NCI-H460 (cell line): ENCODE data around the gene WNK2. TPM values are rescaled to one million over a fixed set of nuclear protein-coding genes. Genes with fewer than 3 reads are reported as not detected.

ENCODE experiments used
- DNase-seq: peaks from one replicate; pipeline ENCODE4 v3.0.0-alpha.2; 2016; ENCODE audit warnings: low read depth; ENCODE audit errors: extremely low read depth
- total RNA-seq: library from RNA; depleted of rRNA; stranded (reverse); fragments of >200 nt; shearing (Covaris generic); gene quantifications from 2 replicates; pipeline ENCODE4 v1.2.3, GENCODE V29; 2014

Gene WNK2
- total RNA-seq, 1 experiment from 2014 or later = 4.5 TPM

DNA sequence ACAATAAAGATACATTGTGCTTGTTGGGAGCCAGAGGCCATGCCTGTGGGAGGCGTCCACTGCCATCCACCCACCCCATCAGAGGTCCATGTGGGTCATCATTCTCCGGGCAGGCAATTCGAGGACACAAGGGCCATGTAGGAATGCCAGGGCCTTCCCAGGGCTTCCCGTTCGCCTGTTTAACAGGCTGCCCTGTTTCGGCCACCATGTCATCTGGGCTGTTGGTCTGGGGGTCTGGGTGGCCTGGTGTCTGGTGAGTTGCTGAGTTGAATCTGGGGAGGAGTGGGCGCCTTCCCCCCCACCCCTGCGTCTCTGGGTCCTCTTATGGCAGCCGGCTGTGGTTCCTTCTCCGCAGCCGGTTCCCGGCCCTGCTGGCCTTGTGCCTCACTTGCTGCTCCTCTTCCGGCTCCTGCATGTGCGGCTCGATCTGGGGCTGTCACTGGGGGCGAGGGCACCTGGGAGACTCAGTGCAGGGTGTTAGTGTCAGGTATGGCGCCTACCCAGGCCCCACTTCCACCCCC lies 117.4 kb downstream of the WNK2 start:
- no peak for DNase-seq

DNA sequence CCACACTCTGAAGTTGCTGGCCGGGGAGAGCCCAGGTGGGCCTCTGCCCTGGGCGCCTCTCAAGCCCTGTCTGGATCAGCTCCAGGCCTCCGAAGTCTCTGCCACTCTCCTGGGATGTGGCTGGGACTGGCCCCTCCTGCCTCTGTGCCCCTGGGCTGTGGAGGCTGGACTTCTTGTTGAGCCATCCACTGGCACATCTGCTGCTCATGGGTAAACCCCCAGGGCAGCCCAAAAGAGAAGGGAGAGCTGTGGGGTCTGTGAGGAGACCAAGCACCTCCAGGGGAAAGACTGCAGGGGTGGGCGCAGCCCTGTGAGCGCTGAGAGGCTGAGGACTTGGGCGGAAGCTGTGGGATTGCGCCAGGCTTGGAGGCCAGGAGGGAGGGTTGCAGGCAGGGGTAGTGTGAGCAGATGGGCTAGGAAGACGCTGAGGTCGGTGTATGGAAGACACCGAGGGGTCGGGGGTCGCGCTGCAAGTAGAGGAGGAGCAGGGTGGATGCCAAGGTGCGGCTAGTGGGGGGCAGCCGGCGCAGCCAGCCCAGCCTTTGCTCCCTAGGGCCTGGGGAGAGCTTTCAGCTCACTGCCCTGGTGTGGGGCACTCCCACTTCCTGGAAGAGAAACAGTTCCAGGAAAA lies 118.1 kb downstream of the WNK2 start:
- no peak for DNase-seq

DNA sequence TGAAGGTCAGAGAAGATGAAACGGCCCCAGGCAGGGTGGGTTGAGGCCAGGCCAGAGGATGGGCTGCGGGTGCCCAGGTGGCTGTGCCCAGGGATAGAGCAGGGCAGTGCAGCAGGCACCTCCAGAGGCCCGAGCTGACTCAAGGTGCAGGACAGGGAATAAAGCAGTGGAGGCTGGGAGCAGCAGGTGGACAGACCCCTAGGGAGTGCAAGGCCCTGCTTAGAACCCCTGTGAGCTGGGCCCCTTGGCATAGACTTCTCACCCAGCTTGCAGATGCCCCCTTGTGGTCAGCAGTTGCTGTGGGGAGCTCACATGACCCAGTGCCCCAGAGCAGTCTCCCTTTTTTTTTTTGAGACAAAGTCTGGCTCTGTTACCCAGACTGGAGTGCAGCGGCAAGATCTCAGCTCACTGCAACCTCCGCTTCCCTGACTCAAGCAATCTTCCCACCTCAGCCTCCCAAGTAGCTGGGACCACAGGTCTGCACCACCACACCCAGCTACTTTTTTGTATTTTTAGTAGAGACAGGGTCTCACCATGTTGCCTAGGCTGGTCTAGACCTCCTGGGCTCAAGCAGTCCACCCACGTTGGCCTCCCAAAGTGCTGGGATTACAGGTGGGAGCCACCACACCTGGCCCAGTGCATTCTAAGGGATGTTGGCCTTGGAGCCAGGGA lies 118.8 kb downstream of the WNK2 start:
- peak; percentile 61 for DNase-seq

DNA sequence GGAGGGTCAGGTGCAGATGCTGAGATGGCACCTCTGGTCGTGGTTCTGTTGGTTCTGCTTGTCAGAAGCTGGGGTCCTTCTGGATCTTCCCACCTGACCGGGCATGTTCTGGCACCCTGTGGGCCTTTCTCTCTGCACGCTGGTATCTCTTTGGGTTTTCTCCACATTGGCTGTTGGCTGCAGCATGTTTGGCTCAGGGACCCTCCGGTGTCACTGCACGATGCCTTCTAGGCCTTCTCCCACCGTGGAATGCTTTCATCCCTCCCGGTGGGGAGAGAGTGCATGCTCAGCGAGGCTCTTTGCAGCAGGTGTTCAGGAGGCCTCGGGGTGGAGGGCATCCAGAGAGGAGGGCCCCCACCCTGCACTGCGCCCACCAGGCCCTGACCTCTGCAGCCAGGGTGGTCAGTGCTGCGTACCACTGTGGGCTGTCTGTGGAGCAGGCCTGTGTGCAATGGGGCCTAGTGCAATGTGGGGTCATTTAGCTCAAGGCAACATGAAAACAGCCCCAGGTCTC lies 119.4 kb downstream of the WNK2 start:
- no peak for DNase-seq

DNA sequence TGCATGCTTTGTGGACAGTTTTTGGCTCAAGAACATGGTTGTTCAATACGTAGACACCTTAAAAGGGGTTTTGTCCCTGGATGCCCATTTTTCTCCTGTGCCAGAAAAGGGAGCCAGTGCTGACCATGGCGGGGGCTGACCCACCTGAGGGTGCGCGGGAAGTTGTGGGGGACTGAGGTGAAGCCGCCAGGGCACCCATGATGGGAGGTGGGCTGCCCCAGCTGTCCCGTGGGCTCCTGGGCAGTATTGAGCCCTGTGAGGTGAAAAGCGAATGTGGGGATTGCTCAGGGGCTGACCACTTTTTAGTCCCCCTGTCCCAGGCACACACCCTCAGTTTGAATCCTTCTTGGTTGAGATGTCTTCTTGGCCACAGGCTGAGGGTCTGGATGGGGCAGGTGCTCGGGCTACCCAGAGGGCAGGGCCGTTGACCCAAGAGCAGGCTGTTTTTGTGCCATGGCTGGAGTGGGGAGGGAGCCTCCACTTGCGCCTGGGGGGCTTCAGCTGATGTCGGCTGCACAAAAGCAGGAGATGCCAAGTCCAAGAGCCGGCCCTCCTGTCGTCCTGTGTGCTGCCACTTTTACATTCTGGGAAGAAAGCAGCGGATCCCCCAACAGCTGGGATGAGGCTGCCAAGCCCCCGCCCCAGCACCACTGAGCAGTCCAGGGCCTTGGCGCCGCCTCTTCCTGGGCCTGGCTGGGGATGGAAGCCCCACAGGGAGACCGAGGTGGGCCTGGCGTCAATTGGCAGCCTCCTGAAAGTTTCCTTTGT lies 120.1 kb downstream of the WNK2 start:
- no peak for DNase-seq

DNA sequence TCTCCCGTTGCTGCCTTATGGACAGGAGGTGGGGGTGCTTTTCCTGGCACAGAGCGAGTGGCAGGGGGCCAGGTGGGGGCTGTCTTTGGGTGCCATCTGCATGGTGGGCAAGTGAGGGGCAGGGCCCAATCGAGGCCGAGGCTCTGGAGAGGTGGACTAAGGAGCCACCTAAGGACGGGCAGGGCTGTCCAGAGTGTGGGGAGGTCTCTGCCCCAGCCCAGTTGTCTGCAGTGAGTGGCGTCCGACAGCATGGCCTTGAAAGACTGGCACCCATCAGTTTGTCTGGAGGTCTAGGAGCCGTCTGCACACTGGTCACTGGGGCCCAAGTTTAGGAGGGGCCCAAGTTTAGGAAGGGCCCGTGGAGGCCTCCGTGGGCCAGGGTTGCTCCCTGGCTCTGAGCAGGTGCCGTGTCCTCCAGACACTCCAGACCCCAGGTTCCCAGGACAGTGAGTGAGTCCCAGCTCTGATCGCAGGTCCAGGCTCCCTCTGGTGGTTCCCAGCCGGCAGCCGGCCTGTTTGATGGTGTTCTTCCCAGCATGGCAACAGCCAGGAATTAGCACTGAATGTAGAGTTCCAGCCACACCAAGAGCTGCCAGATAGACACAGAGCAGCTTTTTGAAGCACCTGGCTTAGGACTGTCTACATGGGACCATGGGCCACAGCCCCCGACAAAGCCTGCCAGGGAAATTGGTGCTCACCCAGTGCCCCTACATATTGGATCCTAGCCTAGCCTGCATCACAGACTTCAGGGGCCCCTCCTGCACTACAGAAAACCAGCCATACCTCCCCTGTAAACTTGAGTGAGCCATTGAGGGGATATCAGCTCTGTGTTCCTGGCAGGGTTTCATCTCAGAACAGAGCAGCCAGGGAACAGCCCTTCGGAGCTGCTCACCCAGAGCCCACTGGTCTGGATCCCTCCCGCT lies 120.9 kb downstream of the WNK2 start:
- peak; percentile 40 for DNase-seq

DNA sequence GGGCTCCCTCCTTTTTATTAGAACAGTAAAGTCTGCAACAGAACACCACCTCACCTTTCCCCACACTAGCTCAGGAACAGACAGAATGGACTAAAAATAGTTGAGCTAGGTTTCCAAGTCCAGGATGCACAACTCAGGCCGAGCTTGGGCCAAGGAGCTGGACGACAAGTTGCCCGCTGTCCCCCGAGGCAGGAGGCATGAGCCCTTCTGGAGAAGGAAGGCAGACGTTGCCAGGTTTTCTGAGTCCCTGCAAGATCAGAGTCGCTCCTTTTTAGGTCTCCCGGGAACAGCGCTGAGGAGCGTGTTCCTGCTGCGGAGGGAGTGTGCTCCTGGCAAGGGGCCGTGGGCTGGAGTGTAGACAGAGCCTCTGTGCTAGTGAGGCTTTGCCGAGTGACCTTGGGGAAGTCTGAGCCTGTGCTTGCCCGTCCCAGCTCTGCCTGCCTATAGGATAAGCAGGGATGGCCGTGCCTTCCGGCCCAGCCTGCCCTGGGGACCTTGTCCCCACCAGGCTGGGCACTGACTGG lies 121.6 kb downstream of the WNK2 start:
- DNase-seq = no peak

DNA sequence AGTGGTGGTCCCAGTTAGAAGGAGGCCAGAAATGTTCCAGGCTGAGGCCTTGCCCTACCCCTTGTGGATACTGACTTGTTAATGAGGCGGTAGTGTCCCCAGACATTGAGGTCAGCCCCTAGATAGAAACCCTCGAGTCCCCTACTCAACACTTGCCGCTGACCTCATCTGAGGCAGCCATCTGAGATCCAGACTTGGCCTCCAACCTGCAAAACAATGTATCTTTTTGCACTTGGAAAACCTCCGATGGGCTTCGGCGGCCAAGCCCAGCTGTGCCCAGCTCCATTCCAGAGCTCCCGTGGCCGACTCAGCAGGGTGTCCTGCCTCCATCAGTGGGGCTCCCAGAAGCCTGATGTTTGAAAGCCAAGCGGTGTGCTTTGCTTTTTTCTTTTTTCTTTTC lies 122.1 kb downstream of the WNK2 start:
- DNase-seq = no peak

DNA sequence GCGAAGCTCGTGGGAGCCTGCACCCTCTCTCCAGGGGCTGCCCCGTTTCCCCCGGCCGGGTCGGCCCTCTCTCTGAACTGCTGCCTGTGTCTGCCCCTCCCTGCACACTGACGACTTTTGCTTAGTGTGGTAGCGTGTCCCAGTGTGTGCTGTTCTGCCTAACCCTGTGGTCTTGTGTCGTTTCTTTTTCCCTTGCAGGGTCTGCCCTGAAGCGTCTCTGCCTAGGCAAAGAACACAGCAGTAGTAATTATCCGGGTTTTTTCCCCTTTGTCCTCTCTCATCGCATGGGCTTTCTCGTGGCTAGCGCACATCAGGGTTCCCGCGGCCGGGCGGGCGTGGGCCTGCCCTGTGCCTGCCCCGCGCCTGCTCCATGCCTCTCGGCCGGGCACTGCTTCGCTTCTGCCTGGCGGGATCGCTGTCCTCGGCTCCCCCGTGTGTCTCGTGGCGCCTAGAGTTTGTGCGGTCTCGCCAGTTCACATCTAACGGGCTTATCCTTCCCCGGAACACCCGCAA lies 122.7 kb downstream of the WNK2 start:
- DNase-seq = no peak

DNA sequence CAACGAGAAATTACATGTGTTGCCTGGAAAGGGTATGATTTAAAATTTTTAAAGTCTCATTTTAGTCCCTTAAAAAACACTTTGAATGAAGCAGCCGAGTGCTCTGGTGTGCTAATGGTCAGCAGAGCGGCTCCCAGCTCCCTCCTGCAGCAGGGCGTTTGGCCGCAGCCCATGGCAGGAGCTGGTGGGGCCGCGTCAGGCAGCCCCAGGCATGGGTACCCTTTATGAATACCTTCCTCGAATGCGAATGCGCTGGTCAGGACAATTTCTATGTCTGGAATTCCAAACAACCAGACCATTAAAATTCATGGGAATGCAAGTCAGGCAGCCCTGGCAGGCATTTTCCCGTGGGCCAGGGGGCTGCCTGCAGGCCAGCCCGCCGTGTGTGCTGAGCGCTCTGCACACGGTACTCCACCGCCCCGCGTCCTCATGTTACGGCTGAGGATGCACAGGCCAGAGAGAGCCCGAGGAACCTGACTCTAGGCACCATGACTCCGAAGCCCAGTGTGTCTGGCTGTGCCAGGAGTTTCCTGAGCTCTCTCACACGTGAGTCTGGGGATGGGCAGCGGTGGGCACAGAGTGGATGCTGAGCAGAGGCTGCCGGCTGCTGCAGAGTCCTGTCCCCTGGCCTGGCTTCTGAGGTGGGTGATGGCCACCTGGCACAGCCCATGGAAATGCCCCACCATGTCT lies 123.7 kb downstream of the WNK2 start:
- no peak for DNase-seq

DNA sequence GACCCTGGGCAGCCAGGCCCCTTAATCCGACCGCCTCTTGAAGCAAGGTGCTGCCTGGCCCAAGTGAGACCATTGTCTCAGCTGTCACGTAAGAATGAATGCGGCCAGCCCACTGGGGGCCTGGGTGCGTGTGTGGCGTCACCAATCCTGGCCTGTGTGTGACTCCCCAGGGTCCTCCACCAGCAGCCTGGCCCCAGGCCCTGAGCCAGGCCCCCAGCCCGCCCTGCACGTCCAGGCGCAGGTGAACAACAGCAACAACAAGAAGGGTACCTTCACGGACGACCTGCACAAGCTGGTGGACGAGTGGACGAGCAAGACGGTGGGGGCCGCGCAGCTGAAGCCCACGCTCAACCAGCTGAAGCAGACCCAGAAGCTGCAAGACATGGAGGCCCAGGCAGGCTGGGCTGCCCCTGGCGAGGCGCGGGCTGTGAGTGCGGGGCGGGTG lies 124.2 kb downstream of the WNK2 start:
- DNase-seq = no peak

DNA sequence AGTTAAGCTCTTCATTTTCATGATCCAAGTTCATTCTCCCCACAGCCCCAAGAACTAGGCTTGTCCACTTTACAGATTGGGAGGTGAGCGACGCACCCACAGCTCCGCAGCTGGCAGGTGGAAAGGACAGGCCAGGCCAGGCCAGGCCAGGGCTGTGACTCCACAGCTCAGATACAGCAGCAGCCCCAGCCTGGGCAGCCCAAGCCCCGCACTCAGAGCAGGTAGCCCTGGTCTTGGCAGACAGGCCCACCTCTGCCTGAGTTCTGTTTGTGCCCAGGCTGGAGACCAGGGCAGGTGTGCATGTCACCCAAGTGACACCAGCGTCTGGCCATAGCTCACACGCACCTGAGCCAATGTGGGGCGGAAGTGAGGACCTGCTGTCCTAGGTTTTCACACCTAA lies 124.7 kb downstream of the WNK2 start:
- no peak for DNase-seq

DNA sequence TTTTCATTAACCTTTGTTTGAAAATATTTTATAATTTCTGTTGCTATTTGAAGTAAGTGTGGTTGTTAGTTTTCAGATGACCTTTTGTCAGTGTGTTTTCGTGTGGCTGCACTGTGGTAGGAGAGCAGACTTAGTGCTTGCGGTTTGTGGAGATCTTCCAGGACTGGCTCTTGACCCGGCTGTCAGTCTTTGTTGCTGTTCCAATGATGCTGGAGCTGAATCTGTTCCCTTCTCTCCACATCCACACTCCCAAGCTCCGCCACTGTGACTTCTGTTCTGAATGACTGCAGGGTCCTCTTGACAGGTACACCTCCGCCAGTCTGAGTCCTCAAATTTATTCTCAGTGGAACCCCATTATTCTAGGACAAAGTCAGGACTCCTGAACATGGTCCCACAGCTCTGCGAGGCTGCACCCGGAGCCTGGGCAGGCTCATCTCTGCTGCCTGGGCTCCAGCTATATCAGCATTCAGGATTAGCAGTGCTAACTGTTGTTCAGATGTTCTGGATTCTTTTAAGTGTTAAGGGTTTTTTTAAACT lies 126.0 kb downstream of the WNK2 start:
- DNase-seq = no peak

DNA sequence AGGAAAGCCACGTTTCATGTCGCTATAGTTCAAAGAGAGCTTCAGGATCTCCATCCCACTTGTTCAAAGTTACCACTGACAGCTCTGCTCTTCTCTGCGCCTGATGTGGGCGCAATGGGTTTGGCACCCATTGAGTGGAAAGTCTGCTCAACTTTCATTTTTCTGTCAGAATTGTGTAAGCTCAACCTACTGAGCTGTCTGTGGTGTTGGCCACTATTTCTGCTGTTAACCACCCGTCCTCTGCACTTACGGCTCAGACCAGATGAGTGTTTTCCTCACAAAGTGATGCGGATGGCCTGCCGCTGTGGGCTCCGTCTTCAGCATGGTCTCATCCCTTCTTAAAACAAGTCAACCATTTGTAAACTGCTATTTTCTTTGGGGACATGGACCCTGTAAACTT lies 131.2 kb downstream of the WNK2 start:
- DNase-seq = no peak

DNA sequence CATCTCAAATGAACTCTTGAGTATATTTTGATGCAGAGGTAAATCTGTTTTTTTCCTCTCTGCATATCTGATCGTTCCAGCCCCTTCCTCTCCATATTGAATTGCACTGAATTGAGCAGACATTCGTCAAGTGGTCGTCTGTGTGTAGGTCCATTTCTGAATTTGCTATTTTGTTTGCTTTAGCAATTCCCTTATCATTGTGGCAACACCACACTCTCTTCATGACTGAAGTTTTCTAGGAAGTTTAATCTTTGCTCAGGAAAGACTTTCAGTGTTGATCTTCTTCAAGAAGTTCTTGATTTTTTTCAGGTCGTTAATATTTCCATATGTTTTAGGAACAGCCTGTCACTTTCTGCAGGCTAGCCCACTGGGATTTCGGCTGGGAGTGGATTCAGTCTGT lies 132.0 kb downstream of the WNK2 start:
- DNase-seq = no peak

DNA sequence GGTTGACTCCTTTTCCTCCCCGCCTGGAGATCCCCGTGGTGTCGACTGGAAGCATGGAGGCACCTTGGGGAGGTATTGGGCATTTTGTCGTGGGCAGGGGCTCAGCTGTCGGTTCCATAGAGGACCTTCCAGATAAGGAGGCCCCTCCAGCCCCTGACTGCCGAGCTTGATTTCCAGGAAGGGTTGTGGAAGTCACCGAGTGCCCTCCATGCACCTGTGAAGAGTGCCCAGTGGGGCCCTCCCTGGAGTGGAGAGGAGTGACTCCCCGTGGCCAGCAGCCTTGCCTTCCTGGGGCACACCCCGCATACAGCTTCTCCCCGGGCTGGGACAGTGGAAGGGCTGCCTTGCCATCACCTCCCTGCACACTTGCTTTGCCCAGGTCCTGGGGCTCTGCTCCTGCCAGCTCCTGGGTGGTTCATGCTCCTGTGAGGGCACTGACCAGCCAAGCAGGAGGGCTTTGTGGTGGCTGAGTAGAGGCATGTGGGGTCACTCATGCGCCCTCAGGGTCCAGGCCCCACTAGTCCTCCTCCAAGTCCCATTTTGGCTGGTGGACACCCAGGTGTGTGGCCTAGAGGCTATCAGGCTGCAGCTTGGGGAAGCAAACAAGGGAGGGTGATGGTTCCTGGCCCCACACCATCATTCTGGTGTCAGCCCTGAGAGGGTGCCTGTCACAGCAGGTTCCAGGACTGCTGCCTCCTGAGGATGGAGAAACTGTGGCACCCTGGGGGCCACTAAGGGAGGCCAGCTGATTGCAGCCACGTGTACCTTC lies 133.0 kb downstream of the WNK2 start:
- DNase-seq = no peak

DNA sequence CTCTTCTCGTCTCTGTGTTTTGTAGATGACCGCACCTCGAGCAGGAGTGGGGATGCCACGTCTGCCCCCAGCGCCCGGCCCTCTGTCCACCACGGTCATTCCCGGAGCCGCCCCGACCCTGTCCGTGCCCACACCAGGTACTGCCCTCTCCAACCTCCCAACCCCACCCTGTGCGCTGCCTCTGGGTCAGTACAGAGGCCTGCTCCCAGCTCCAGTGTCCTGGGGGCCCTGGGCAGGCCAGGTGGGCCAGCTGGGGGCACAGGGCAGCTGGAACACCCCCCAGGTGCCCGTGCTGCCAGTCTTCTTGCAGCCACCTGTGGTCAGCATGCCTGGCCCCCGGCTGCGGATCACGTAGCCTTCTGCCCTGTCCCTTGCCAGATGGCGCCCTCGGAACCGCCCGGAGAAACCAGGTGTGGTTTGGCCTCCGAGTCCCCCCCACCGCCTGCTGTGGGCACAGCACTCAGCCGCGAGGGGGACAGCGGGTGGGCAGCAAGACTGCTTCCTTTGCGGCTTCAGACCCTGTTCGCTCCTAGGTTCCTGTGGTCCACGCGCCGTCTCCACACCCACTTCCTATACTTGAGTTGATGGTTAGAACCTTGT lies 133.7 kb downstream of the WNK2 start:
- DNase-seq = no peak

DNA sequence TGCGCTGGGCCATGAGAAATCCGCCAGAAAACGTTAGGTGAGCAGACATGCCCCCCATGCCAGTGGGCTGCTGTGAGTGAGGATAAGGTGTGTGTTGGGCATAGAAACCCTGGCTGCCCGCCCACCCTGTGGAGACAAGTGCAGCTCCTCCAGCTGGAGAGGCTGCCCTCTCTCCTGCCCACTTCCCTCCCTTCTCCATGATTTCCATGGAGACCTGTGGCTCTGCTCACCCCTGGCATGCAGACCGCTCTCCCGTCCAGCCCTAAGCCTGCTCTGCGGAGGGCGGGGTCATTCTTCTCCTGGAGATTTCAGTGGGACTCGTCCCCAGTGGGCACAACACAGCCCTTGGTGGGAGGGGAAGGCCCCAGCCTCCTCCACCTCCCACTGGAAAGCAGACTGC lies 134.5 kb downstream of the WNK2 start:
- DNase-seq = no peak
